HG02840 (cell line): Measurements from ENCODE around the gene COPS7A.

Experiments
- ATAC-seq: cut with Tn5 transposase; IDR thresholded peaks from one replicate; pipeline ENCODE4 v1.9.1; 2021; ENCODE audit warnings: mild to moderate bottlenecking, moderate library complexity, moderate number of reproducible peaks; ENCODE audit not compliant: unreplicated experiment, low FRiP score

COPS7A gene

DNA sequence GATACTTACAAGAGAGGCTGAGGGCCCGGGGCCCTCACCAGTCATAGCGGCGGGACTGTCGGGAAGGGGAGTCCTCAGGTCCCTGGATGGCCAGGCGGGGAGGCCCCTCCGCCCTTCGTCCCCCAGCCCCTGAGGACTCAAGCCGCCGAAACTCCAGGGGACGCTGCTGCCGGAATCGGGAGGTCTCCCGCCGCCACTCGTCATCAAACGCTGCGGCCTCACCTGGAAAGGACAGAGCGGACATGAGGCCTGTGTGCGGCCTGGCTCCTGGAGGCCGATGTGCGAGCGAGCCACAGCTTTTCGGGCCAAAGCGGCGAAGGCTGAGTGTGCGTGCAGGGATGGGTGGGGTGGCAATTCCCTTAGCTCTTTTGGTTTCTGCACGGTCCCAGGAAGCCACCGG lies 24.9 kb downstream of the COPS7A start:
- ATAC-seq = no peak

DNA sequence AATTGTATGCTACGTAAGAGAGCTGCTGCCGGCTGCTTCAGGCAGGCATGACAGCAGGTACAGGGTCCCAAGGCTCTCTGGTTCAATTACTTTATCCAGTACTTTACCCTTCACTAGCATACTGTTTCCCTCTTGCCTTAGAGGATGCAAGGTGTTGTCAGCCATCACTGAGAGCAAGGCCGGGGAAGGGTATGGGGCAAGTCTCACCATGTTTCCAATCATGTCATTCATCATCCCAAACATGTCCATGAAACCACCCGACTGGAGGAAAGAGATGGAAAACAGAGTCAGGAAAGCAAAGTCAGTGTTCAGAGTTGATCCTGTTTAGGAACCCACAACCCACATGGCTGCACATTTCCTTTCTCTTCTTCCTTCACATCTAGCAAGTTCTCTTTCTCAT lies 26.7 kb downstream of the COPS7A start:
- no peak for ATAC-seq

- no peak for ATAC-seq
Measured at GRCh38 chr12:6751767-6752166, 27.9 kb downstream of the COPS7A start.

- peak; percentile 8 for ATAC-seq
Measured at GRCh38 chr12:6752167-6752920, 28.5 kb downstream of the COPS7A start.

DNA sequence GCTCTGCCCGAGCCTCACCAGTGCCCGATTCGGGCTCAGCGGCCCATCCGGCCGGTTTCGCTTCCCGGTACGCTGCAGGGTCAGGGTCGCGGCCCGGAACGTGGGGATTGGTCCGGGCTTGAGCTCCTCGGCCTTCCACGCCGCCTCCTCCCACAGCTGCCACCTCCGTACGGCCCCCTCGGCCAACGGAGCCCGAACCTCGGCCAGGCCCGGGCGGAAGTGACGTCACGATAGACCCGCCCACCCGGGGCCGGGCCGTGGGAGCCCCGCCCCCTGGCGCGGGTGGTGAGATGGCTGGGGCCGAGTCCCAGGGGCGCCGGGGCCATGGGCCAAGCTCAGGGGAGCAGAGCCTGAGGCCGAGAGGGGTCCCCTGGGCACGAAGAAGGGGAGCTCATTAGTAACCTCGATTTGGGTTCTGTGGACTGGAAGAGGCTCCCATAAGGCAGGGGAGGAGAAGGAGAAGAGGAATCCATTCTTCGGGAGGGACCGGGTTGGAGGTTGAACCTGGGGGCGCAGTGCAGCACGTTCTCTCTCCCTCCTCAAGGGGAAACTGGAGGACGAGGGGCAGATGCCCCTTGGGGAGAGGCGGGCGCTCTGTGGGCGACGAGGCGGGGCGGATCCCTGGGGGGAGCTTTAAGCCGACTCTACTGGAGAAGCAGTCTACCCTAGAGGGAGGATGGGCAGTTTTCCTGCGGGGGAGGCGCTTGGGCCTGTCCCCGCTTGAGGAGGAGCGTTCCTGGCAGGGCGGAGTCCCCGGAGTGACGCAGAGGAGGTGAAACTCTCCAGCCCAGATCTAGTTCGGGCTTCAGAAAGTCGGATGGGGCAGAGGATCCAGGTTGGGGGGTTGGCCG lies 29.3 kb downstream of the COPS7A start, which contains the start of gene MLF2:
Gene MLF2 (minus strand): TSS at position 221 of the 851 bp plus-strand sequence. CDS start 807 bp downstream, outside the sequence.
- peak; percentile 82 for ATAC-seq

GRCh38 chr12:6753772-6754356 lies 30.0 kb downstream of the COPS7A start:
- ATAC-seq = no peak

- no peak for ATAC-seq
Measured at GRCh38 chr12:6754411-6754810, 30.6 kb downstream of the COPS7A start.

- ATAC-seq = no peak
Measured at GRCh38 chr12:6757028-6757690, 33.3 kb downstream of the COPS7A start.

DNA sequence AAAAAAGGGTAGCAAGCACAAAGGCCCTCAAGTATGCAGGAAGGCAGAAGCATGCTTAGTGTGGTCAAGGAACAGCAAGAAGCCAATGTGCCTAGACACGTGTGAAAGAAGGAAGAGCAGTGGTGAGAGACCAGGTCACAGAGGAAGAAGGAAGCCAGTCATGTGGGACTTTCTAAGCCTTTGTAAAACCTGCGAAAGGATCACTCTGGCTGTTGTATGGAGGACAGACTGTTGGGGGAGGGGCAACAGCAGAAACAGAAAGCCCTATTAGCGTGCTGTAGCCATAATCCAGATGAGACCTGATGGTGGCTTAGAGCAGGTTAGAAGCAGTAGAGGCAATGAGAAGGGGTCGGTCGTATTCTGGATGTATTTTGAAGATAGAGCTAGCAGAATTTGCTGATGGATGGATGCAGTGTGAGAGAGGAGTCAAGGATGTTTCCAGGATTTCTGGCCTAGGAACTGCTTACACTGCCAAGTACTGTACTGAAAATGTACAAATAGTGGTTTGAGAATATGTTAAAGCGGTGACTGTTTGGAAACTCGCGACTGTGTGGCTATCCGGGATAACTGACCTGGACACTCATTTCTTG lies 34.8 kb downstream of the COPS7A start:
- no peak for ATAC-seq

GRCh38 chr12:6759741-6760140 lies 35.9 kb downstream of the COPS7A start:
- no peak for ATAC-seq

GRCh38 chr12:6763380-6763779 lies 39.5 kb downstream of the COPS7A start:
- ATAC-seq = no peak

- peak; percentile 63 for ATAC-seq
Measured at GRCh38 chr12:6764011-6764828, 40.4 kb downstream of the COPS7A start.

GRCh38 chr12:6765048-6765633 lies 41.3 kb downstream of the COPS7A start:
- no peak for ATAC-seq

GRCh38 chr12:6765634-6766581 lies 42.1 kb downstream of the COPS7A start, which contains the start of gene PTMS:
Gene PTMS (plus strand): TSS chr12:6766363. CDS start chr12:6766706, 343 bp downstream.
- ATAC-seq = peak; percentile 5

DNA sequence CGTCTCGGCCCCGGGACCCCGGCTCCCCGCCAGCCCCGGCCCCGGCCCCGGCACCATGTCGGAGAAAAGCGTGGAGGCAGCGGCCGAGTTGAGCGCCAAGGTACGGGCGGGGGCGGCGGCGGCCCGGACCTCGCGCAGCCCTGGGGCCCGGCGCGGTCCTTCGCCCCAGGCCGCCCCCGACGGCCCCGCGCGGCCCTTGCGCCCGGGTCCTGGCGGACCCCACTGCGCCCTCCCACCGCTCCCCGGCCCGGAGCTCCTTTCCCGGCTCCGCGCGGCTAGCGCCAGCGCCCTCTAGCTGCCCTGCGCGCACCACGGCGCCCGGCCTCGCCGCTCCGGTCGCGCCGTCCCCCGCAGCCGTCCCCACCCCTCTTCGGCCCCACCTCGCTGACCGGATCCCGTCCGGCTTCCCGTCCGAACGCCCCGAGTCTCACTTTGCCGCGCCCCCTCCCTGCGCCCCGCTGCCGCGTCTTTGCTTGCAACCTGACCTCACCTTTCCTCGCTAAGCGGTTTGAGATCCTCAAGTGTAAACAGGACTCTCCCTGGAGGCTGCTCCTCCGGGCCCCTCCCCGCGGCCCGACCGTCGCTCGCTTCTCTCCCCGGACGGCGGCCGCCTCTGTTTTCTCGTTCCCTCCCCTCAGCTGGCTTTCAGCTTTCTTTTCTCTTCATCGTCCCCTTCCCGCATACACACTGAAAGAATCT lies 43.0 kb downstream of the COPS7A start:
- peak; percentile 48 for ATAC-seq

- ATAC-seq = no peak
Measured at GRCh38 chr12:6767353-6768319, 43.8 kb downstream of the COPS7A start.
